ENCODE measurements around the gene FOXRED2.

The FOXRED2 gene

GRCh38 chr22:36514766-36515165 is 7.9 kb upstream of the FOXRED2 start:
- DNase-seq (ENCODE audit: low spot score) = no peak

DNA sequence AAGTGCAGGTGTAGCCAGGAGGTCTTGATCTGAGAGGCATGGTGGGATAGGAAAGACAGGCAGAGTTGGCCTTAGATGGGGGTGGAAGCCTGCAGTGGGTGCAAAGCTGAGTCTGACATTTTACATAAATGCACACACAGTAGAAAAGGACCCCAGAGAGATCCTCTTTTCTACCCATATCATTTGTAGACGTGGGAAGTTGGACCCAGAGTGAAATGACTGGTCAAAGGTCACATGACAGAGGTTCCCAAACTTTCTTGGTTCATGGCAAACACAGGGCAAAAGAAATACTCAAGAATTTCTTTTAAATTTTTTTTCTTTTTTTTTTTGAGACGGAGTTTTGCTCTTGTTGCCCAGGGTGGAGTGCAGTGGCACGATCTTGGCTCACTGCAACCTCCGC is 6.2 kb upstream of the FOXRED2 start:
- DNase-seq (ENCODE audit: low spot score) = no peak

GRCh38 chr22:36512333-36512732 is 5.5 kb upstream of the FOXRED2 start:
- DNase-seq (ENCODE audit: low spot score) = no peak

DNA sequence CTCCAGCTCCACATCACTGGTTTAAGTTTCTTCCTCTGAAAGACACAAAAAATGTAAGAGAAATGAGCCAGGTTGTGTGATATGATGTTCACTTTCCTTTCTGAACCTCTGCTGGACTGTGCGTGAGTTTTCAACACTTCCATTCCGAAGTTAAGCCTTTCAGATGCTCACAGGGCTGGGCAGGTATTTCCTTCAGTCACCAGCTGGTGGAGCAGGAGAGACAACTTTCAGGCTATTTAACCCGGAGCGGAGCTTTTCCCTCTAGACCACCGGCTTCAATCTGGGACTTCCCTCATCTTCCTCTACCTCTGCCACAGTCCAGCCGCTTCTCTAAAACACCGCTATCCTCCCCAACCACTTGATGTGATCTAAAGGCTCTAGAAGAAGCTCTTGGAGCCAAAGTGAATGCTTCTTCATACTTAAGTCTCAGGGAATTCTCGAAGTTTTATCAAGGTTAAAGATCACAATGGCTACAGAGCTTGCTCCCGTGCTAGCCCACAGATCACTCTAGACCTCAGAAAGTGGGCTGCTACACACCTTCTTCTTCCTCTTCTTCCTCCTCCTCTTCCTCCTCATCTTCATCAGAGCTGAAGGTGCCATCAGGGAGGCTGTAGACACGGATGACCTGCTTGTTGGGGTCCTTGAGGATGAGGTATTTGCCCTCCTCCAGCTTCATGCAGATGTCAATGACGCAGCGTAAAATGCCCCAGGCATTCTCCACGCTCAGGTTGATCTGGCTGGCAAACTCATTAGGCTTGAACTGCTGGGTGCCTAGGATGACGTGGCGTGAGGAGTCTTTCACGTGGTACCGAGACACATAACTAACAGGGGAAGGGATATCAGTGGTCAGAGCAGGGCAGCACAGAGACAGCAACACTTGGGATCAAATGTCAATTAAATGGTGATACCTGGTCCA is 4.4 kb upstream of the FOXRED2 start:
- peak; percentile 74 for DNase-seq (ENCODE audit: low spot score)

- no peak for DNase-seq (ENCODE audit: low spot score)
These were observed 3.5 kb upstream of the FOXRED2 start for GRCh38 chr22:36510384-36510783.

GRCh38 chr22:36507518-36508010 is 724 bp upstream of the FOXRED2 start:
- no peak for DNase-seq (ENCODE audit: low spot score)

DNA sequence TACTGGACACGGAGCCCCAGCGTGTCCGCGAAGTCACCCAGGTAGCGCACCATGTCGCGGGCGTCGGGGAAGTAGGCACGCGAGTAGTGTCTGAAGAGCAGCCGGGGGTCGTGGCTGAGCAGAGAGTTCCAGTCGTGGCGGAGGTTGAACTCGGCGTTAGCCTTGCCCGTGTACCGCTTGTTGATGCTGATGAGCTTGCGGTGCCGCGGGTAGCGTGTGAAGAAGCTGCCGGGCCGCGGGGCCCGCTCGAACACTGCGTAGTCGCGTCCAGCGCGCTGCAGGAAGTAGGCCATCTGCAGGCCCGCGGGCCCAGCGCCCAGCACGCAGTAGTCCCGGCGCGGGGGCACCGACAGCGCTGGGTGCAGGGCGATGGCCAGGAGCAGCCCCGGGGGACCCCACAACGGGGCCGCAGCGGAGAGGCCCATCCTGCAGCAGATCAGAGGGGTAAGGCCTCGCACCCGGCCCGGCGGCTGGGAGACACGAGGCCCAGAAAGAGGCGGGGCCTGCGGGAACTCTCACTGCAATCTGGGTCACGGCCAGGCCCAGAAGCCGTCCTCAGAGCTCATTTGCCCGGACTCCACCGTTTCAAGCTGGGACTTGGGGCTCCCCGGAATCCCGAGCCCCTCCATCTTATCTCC is 723 bp downstream of the FOXRED2 start:
- DNase-seq (ENCODE audit: low spot score) = no peak

DNA sequence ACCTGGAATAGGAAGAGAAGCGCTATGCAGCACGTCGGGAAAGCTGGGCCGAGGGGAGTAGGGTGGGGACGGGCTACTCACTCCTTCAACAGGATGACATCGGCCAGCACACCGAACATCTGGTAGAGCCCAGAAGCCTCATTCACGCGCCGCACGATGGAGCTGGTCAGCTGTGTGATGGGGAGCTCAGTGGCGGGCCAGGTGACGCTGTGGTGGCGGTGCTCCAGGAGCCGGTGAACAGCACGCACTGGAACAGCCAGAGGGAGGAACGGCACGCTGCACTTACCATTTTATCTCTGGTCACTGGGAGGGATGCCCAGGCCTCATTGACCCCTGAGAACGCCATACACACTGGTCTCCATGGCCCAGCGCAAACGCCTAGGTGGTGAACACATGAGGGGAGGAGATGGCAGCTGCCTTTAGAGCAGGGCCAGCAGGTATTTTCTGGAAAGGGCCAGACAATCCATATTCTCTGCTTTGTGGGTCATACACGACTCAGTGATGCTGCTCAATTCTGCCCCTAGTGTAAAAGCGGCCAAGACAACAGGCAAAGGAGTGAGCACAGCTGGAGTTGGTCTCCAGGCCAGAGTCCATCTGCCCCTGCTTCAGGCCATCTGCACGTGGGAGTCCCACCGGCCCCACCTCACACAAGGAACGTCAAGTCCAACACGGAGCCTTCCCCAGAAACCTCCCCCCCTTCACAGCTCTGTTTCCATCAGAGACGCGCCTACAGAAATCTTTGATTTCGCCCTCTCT is 8.8 kb downstream of the FOXRED2 start:
- DNase-seq (ENCODE audit: low spot score) = peak; percentile 42

DNA sequence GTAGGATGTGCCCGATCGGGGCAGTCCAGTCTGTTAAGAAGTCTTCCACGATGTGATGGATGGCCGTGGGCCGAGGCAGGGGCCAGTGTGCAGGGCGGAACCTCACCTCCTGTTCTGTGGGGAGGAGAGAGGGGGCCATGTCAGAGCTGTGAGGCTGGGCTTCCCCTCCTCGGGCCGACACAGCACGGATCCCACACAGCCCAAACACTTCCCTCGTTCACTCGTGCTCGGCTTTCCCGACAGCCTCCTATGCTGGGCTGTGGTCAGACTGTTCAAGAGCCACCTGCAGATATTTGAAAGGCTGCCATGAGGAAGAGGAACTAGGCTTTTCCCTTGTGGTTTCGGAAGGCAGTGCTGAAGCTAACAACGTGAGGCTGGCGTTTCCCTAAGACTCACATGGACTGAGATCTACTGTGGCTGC is 13.1 kb downstream of the FOXRED2 start:
- DNase-seq (ENCODE audit: low spot score) = no peak

DNA sequence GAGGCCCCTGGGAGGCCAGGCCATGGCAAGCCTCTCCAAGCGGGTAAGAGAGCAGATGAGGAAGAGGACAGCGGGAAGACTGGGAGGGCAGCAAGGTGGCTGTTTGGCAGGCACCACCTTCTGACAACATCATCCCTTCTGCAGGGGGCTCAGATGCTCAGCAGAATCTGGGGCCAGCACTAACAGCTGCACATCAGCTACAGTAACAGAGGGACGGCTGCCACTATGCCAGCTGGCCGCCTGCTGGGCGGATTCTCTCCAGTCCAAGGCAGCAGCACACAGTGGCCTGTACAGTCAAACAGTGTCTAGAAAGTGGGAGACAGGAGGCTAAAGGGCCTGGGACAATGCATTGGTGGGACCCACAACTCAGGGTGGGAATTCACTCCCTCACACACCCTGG is 14.7 kb downstream of the FOXRED2 start:
- no peak for DNase-seq (ENCODE audit: low spot score)

GRCh38 chr22:36491155-36491554 is 15.7 kb downstream of the FOXRED2 start:
- no peak for DNase-seq (ENCODE audit: low spot score)

GRCh38 chr22:36486619-36487384 is 20.0 kb downstream of the FOXRED2 start:
- peak; percentile 42 for DNase-seq (ENCODE audit: low spot score)

DNA sequence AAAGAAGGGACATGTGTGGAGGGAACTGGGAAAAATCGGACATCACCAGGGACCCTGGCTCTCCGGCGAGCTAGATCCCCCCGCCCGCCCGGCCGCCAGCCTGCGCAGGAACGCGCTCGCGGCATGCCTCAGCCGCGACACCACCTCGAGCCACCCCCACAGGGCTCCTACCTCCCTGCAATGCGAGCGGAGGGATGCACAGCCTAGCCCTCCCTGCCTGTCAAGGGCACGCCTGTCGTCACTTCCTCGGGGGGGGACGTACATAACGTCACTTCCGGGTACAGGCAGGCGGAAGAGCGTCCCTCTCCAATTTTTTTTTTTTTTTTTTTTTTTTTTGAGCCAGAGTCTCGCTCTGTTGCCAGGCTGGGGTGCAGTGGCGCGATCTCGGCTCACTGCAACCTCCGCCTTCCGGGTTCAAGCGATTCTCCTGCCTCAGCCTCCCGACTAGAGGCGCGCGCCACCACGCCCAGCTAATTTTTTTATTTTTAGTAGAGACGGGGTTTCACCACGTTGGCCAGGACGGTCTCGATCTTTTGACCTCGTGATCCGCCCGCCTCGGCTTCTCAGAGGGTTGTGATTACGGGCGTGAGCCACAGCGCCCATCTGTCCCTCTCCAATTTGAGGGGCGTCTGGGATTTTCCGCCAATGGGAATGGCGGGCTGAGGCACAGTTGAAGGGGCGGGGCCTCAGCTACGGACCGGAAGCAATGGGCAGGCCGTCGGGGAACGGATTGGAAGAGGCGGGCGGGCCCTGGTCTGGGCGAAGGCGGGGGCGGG is 25.3 kb downstream of the FOXRED2 start, which contains the start of gene TXN2:
TSS of gene TXN2 (minus strand) at position 248 of the 776 bp plus-strand sequence. CDS start 803 bp downstream, outside the sequence.
- peak; percentile 96 for DNase-seq (ENCODE audit: low spot score)

GRCh38 chr22:36480941-36481392 is 25.9 kb downstream of the FOXRED2 start:
- no peak for DNase-seq (ENCODE audit: low spot score)

DNA sequence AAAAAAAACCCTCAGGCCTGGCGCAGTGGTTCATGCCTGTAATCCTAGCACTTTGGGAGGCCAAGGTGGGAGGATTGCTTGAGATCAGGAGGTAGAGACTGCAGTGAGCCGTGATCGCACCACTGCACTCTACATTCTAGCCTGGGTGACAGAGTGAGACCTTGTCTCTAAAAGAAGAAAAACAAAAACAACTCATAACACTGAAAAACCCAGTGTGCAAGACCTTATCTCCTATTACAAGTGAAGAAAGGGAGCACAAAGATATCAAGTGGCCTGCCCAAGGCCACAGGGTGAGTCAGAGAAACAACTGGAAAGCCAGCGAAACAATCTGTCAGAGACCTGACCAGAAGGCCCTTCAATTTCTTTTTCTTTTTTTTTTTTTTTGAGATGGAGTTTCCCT is 27.9 kb downstream of the FOXRED2 start:
- DNase-seq (ENCODE audit: low spot score) = no peak

DNA sequence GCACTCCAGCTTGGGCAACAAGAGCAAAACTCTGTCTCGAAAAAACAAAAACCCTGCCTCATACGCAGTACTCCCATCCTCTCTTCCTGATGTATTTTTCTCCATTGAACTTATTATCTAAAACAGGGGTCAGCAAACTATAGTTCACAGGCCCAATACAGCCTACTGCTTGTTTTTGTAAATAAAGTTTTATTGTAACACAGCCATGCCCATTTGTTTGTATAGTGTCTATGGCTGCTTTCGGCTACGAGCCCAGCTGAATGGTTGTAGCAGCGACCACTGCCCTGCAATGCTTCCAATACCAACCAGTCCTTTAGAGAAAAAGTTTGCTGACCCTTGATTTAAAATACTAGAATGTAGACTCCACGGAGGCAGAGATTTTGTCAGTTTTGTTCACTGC is 31.5 kb downstream of the FOXRED2 start:
- no peak for DNase-seq (ENCODE audit: low spot score)

DNA sequence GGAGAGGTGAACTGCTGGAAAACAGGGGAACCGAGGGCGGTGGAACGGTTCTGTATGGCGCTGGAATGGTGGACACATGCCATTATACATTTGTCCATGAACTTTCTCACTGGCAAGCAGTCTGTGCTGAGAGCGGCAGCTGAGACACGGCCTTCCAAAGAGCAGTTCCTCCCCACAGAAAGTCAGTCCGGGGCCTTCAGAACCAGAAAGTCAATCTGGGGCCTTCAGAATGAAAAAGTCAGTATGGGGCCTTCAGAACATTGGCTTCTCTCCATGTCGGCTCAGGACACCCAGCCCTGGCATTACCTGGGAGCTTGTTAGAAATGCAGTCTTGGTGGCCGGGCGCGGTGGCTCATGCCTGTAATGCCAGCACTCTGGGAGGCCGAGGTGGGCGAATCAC is 34.2 kb downstream of the FOXRED2 start:
- DNase-seq (ENCODE audit: low spot score) = no peak

DNA sequence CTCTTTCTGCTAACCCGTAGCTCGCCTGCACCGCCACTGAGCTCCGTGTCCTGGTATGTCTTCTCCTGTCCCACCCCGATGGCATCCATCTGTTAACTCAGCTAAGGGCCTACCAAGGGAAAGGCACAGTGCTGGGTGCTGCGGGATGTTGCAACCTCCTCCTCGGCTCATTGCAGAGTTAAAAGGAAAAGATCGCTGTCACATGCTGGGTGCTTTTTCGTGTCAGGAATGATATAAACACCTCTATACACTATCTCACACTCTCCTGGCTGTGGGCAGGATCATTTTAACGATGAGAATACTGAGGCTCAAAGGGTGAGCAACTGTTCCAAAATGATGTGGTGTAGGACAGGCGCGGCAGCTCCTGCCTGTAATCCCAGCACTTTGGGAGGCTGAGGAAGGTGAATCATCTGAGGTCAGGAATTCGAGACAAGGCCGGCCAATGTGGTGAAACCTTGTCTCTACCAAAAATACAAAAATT is 35.5 kb downstream of the FOXRED2 start:
- no peak for DNase-seq (ENCODE audit: low spot score)

- no peak for DNase-seq (ENCODE audit: low spot score)
These were observed 35.9 kb downstream of the FOXRED2 start for GRCh38 chr22:36470994-36471331.

DNA sequence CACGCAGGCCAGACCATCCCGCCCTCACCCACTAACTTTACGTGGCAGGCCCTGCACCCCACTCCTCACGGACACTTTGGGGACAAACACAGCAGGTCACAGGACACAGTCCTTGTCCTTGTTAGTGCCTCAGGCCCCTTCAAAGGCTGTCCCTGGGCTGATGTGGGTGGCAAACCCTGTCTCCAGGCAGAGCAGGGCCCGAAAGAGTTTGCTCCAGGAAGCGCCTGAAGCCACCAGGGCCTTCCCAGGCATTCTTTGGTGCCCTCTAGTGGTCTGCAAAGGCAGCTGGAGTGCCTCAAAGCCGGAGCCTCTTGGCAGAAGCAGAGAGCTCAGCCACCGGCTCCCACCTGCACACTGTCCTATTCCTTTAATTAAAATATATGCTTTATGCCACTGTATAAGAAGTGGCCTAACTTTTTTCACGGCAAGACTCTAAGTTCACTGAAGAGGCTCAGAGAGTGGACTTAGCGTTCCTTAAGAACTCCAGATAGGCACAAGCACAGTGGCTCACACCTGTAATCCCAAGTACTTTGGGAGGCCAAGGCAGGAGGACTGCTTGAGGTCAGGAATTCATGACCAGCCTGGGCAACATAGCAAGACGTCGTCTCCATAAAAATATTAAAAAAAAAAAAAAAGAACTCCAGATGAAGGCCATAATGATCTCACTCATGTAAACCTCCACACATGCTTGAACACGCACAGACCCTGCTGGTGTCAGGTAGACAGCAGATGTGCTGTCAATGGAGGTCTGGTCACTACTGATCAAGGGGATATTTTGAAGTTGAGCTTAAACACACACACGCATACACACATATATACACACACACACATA is 36.5 kb downstream of the FOXRED2 start:
- DNase-seq (ENCODE audit: low spot score) = peak; percentile 91
